Measurements from ENCODE around the gene CYP2U1. TPM values are rescaled to one million over a fixed set of nuclear protein-coding genes. Genes with fewer than 3 reads are reported as not detected.

The CYP2U1 gene
- total and polyA plus RNA-seq, 2 of the 4 experiments (the other 2 are of a cell fraction): 6.1 to 11.1 TPM

- TF ChIP-seq MAFK (IDR thresholded peaks at IDR 0.05; ENCODE audit: low read depth, low read length): no peak
- TF ChIP-seq CHD1 (IDR thresholded peaks at IDR 0.05; ENCODE audit: low read depth, low read length): no peak
These were observed 37.9 kb upstream of the CYP2U1 start (continued) for GRCh38 chr4:107893171-107894137.

GRCh38 chr4:107894138-107894603 is 37.2 kb upstream of the CYP2U1 start:
- H3K9me3 ChIP-seq (ENCODE audit: control insufficient read depth, insufficient read depth, low read length): no peaks in the 10 kb centered on the region
- no peak overlapping the region for H3K4me2 ChIP-seq (ENCODE audit: low read depth, low read length)
- no peak overlapping the region for H4K91ac ChIP-seq (ENCODE audit: insufficient read depth, low read depth, low read length)
- H2BK20ac ChIP-seq (ENCODE audit: low read depth, low read length): no peak overlapping the region
- intact Hi-C loops (cut with micrococcal nuclease): no loop called here
- in situ Hi-C loops (cut with MboI; ENCODE audit: low sequenced_read_pairs): no loop called here
- H3K27ac ChIP-seq (ENCODE audit: insufficient read depth, low read length): no peak overlapping the region
- peaks cover 12% of the 10 kb centered on the region for H3K27me3 ChIP-seq (ENCODE audit: control insufficient read depth, insufficient read depth, low read length)
- H3K79me1 ChIP-seq (ENCODE audit: low read depth in 1 of 2, low read length in 2 of 2): no peaks in the 10 kb centered on the region
- H3K56ac ChIP-seq (ENCODE audit: extremely low read depth, insufficient read depth, low read length): no peak overlapping the region
- H3K18ac ChIP-seq (ENCODE audit: low read depth, low read length): no peak overlapping the region
- ATAC-seq (ENCODE audit: low read depth) (no peak), DNase-seq (no peak)
- no peak overlapping the region for H2BK5ac ChIP-seq (ENCODE audit: low read depth, low read length, poor library complexity, severe bottlenecking)
- dilution Hi-C loops (cut with HindIII; ENCODE audit: low sequenced_read_pairs, unreplicated experiment): no loop called here
- H2AK5ac ChIP-seq (ENCODE audit: low read depth, low read length): no peak overlapping the region
- no peak overlapping the region for H3K9ac ChIP-seq (ENCODE audit: low read depth, low read length)
- no CpG with 5 or more reads among the region's 6 CpGs for WGBS, 2 experiments (ENCODE audit: extremely low coverage in 2 of 2, insufficient read length in 1 of 2)
- H3K4me1 ChIP-seq (ENCODE audit: control insufficient read depth, insufficient read depth, low read length): peaks cover 6% of the 10 kb centered on the region
- ChIA-PET POLR2A (ENCODE audit: unreplicated experiment) (no interaction called here), CTCF (interaction anchor here (0.9 to 1.7 kb wide), 2 partner anchors 9 to 17 kb away, joined by 3 to 5 read pairs; no protein-coding TSS in a partner anchor)
- no peak overlapping the region for H2BK120ac ChIP-seq (ENCODE audit: low read depth, low read length)
- no peak overlapping the region for H2AFZ ChIP-seq (replicated peaks; ENCODE audit: low read length, poor library complexity)
- H2AK9ac ChIP-seq (replicated peaks; ENCODE audit: low read depth, low read length, poor library complexity): no peak overlapping the region
- no peak overlapping the region for H4K5ac ChIP-seq (ENCODE audit: low read depth, low read length)
- H4K8ac ChIP-seq (ENCODE audit: low read depth in 2 of 2, low read length in 2 of 2): no peak overlapping the region
- H2BK15ac ChIP-seq (ENCODE audit: low read depth, low read length): no peak overlapping the region
- no peak overlapping the region for H3K4ac ChIP-seq (ENCODE audit: low read depth, low read length)
- BruUV-seq (replicated peaks): no TSS peak
- no peak overlapping the region for H3K23ac ChIP-seq (ENCODE audit: low read depth, low read length)
- peaks cover 3% of the 10 kb centered on the region; the same call in 1 of the 2 replicates for H3K9me1 ChIP-seq (ENCODE audit: insufficient read depth, low read length)
- peaks cover 13% of the 10 kb centered on the region; the same call in 1 of the 2 replicates for H4K20me1 ChIP-seq (ENCODE audit: insufficient read depth, low read length)
- no peaks in the 10 kb centered on the region for H3K36me3 ChIP-seq (ENCODE audit: control insufficient read depth, insufficient read depth, low read length)
- H3K4me3 ChIP-seq (ENCODE audit: insufficient read depth, low read depth, low read length): no peak overlapping the region
- H3K14ac ChIP-seq (replicated peaks; ENCODE audit: low read depth, low read length): no peak overlapping the region
- TF ChIP-seq NFE2L2 (IDR thresholded peaks at IDR 0.05; ENCODE audit: low read depth, low read length) (no peak), ELK1 (IDR thresholded peaks at IDR 0.05; ENCODE audit: borderline replicate concordance, low read depth, low read length) (no peak), MAZ (IDR thresholded peaks at IDR 0.05; ENCODE audit: borderline replicate concordance, low read depth, low read length) (no peak), RFX5 (IDR thresholded peaks at IDR 0.05; ENCODE audit: low read depth, low read length) (no peak), RCOR1 (IDR thresholded peaks at IDR 0.05; ENCODE audit: insufficient replicate concordance, low read length) (no peak), POLR2A (IDR thresholded peaks at IDR 0.05; ENCODE audit: low read depth, low read length) (no peak), RAD21 (IDR thresholded peaks at IDR 0.05; ENCODE audit: low read length) (no peak), USF2 (IDR thresholded peaks at IDR 0.05; ENCODE audit: low read depth, low read length) (no peak), MXI1 (IDR thresholded peaks at IDR 0.05; ENCODE audit: borderline replicate concordance, low read depth, low read length) (no peak), CEBPB (IDR thresholded peaks at IDR 0.05; ENCODE audit: low read depth, low read length) (no peak), BHLHE40 (IDR thresholded peaks at IDR 0.05; ENCODE audit: low read depth, low read length) (no peak), SMC3 (IDR thresholded peaks at IDR 0.05; ENCODE audit: low read depth, low read length) (no peak)
